Neuronal stem cell (in vitro differentiated cells): Measurements from ENCODE around the gene RAB44.

Experiments used
- DNase-seq: peaks from one replicate; pipeline ENCODE4 v3.0.0-alpha.2; 2013; ENCODE audit warnings: low spot score
- H2AFZ ChIP-seq: one replicate; pipeline ENCODE4 v1.6.1; 2013; ENCODE audit warnings: mild to moderate bottlenecking, low read length, inconsistent platforms
- H2AK5ac ChIP-seq: 2 replicates; pipeline ENCODE4 v1.6.1; 2013; ENCODE audit warnings: low read depth, mild to moderate bottlenecking, inconsistent platforms, low read length, moderate library complexity, mixed read lengths
- H2BK120ac ChIP-seq: 2 replicates; pipeline ENCODE4 v1.6.1; 2013; ENCODE audit warnings: low read depth, mild to moderate bottlenecking, inconsistent platforms, low read length, moderate library complexity, mixed read lengths
- H2BK12ac ChIP-seq: one replicate; pipeline ENCODE4 v1.6.1; 2013; ENCODE audit warnings: low read length, inconsistent platforms
- H2BK15ac ChIP-seq: 2 replicates; pipeline ENCODE4 v1.6.1; 2013; ENCODE audit warnings: mild to moderate bottlenecking, low read length, inconsistent platforms, mixed read lengths
- H2BK5ac ChIP-seq: one replicate; pipeline ENCODE4 v1.6.1; 2013; ENCODE audit warnings: inconsistent platforms, mild to moderate bottlenecking, low read length, moderate library complexity
- H3K14ac ChIP-seq: one replicate; pipeline ENCODE4 v1.6.1; 2013; ENCODE audit warnings: low read length, inconsistent platforms
- H3K18ac ChIP-seq: 2 replicates; pipeline ENCODE4 v1.6.1; 2013; ENCODE audit warnings: low read length, inconsistent platforms
- H3K23ac ChIP-seq: 2 replicates; pipeline ENCODE4 v1.6.1; 2013; ENCODE audit warnings: low read depth, mild to moderate bottlenecking, mixed read lengths, low read length, inconsistent platforms; ENCODE audit not compliant: poor library complexity
- H3K27ac ChIP-seq: replicated peaks from 3 replicates; pipeline ENCODE4 v1.5.1; 2013; ENCODE audit warnings: low read length, inconsistent platforms
- H3K27me3 ChIP-seq, 3 experiments: 2 replicates each; pipeline ENCODE4 v1.6.1; 2013; ENCODE audit warnings: low read length in 3 of 3, mild to moderate bottlenecking in 2 of 3, inconsistent platforms in 1 of 3, low read depth in 1 of 3, mixed read lengths in 1 of 3, moderate library complexity in 1 of 3; ENCODE audit not compliant: control insufficient read depth in 3 of 3, insufficient read depth in 3 of 3
- H3K36me3 ChIP-seq, 2 donors: replicated peaks in 1 of 2; 2 replicates each; pipeline ENCODE4 v1.6.1; 2013; ENCODE audit warnings: low read length in 2 of 2; ENCODE audit not compliant: control insufficient read depth in 2 of 2, insufficient read depth in 2 of 2
- H3K4ac ChIP-seq: 2 replicates; pipeline ENCODE4 v1.6.1; 2013; ENCODE audit warnings: inconsistent platforms, mild to moderate bottlenecking, low read length, moderate library complexity
- H3K4me1 ChIP-seq, 2 donors: 1 replicate in 1 of 2; 2 replicates in 1 of 2; pipeline ENCODE4 v1.6.1; 2013; ENCODE audit warnings: low read length in 2 of 2, low read depth in 1 of 2; ENCODE audit not compliant: control insufficient read depth in 2 of 2, insufficient read depth in 1 of 2
- H3K4me2 ChIP-seq: one replicate; pipeline ENCODE4 v1.6.1; 2013; ENCODE audit warnings: mild to moderate bottlenecking, low read length, inconsistent platforms; ENCODE audit not compliant: insufficient read depth, poor library complexity, severe bottlenecking
- H3K4me3 ChIP-seq, 2 donors: 2 replicates each; pipeline ENCODE4 v1.5.1; 2013; ENCODE audit warnings: low read length in 2 of 2, mild to moderate bottlenecking in 2 of 2, inconsistent platforms in 1 of 2, moderate library complexity in 1 of 2
- H3K79me1 ChIP-seq: one replicate; pipeline ENCODE4 v1.6.1; 2013; ENCODE audit warnings: low read depth, mild to moderate bottlenecking, inconsistent platforms, low read length, moderate library complexity
- H3K9ac ChIP-seq: one replicate; pipeline ENCODE4 v1.6.1; 2013; ENCODE audit warnings: mild to moderate bottlenecking, low read depth, low read length, inconsistent platforms; ENCODE audit not compliant: poor library complexity
- H3K9me3 ChIP-seq, 2 donors: replicated peaks in 1 of 2; 2 replicates each; pipeline versions ENCODE3 to v1.6.1; 2013; ENCODE audit warnings: low read length in 2 of 2, mild to moderate bottlenecking in 2 of 2, inconsistent platforms in 1 of 2, low read depth in 1 of 2, mixed read lengths in 1 of 2, moderate library complexity in 1 of 2; ENCODE audit not compliant: control insufficient read depth in 2 of 2, insufficient read depth in 1 of 2
- H4K8ac ChIP-seq: one replicate; pipeline ENCODE4 v1.6.1; 2013; ENCODE audit warnings: low read depth, mild to moderate bottlenecking, inconsistent platforms, low read length, moderate library complexity
- H4K91ac ChIP-seq: one replicate; pipeline ENCODE4 v1.6.1; 2013; ENCODE audit warnings: low read length, low read depth, mild to moderate bottlenecking, inconsistent platforms; ENCODE audit not compliant: poor library complexity
- WGBS, 2 donors: extraction: QIAGEN DNeasy Blood & Tissue Kit; methylation state at CpG; one replicate each; pipeline ENCODE4 v1.1.7; 2013; ENCODE audit warnings: missing lambda C conversion rate in 2 of 2, mixed read lengths in 1 of 2; ENCODE audit not compliant: insufficient read length in 2 of 2, insufficient replicate concordance in 1 of 2; ENCODE audit errors: extremely low coverage in 2 of 2; 5-methylcytosine and 5-hydroxymethylcytosine counted together

RAB44 gene

DNA sequence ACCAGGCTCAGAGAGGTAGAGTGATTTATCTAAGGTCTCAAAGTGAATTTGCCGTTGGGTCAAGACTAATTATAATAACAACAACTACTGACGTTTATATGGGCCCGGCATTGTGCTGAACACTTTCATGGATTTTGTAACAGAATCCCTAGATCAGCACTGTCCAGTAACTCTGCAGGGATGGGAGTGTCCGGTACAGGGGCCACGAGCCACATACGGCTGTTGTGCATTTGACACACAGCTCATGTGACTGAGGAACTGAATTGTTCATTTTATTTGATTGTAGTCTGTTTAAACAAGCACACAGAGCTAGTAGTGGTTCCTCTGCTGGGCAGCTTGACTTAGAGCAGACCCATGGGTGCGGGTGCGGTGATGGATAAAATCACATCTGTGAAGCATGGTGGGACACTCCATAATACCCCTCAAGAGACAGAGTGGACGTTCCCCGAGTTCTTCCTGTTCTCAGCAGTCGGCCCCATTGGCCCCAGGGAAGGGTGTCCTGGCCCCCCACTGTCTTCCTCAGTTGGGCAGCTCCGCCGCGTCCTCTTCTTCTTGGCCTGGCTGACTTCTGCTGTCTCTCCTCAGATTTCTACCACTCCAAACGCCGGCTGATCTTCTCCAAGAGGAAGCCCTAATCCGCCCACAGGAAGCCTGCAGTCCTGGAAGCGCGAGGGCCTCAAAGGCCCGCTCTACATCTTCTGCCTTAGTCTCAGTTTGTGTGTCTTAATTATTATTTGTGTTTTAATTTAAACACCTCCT, 12.3 kb upstream of the RAB44 start:
- no CpG with 5 or more reads among the region's 20 CpGs for WGBS, 2 donors
- no peak overlapping the region for H2BK5ac ChIP-seq

DNA sequence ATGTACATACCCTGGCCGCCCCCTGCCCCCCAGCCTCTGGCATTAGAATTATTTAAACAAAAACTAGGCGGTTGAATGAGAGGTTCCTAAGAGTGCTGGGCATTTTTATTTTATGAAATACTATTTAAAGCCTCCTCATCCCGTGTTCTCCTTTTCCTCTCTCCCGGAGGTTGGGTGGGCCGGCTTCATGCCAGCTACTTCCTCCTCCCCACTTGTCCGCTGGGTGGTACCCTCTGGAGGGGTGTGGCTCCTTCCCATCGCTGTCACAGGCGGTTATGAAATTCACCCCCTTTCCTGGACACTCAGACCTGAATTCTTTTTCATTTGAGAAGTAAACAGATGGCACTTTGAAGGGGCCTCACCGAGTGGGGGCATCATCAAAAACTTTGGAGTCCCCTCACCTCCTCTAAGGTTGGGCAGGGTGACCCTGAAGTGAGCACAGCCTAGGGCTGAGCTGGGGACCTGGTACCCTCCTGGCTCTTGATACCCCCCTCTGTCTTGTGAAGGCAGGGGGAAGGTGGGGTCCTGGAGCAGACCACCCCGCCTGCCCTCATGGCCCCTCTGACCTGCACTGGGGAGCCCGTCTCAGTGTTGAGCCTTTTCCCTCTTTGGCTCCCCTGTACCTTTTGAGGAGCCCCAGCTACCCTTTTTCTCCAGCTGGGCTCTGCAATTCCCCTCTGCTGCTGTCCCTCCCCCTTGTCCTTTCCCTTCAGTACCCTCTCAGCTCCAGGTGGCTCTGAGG, 11.5 kb upstream of the RAB44 start:
- Histone ChIP-seq H2BK12ac (no peak overlapping the region), H2AK5ac (no peak overlapping the region), H4K91ac (no peak overlapping the region), H3K23ac (no peak overlapping the region), H2BK5ac (no peak overlapping the region), H3K27me3 (no peaks in the 10 kb centered on the region), H3K27ac (no peak overlapping the region), H2BK15ac (no peak overlapping the region), H3K4me2 (no peak overlapping the region), H3K9me3 (peaks cover 1 to 4% of the 10 kb centered on the region in 2 donors), H4K8ac (no peak overlapping the region), H3K14ac (no peak overlapping the region), H3K4me1 (peaks cover 0 to 7% of the 10 kb centered on the region in 2 donors), H3K18ac (no peak overlapping the region), H2BK120ac (no peak overlapping the region), H3K79me1 (peaks cover 11% of the 10 kb centered on the region), H2AFZ (no peak overlapping the region), H3K9ac (no peak overlapping the region), H3K4me3 (peak overlapping the region in 1 of 2 donors; percentile 15), H3K36me3 (peaks cover 29 to 59% of the 10 kb centered on the region in 2 donors), H3K4ac (no peak overlapping the region)
- no CpG with 5 or more reads among the region's 11 CpGs for WGBS, 2 donors
- no peak for DNase-seq

More for the DNA sequence above, 12.3 kb upstream of the RAB44 start:
- H2BK12ac ChIP-seq, result no peak overlapping the region
- H3K23ac ChIP-seq, result no peak overlapping the region
- H2AFZ ChIP-seq, result no peak overlapping the region
- H3K4ac ChIP-seq, result no peak overlapping the region
- no peak for DNase-seq
- H3K79me1 ChIP-seq, result peaks cover 11% of the 10 kb centered on the region
- H3K36me3 ChIP-seq, result peaks cover 29 to 64% of the 10 kb centered on the region in 2 donors
- H2BK120ac ChIP-seq, result no peak overlapping the region
- H2BK15ac ChIP-seq, result no peak overlapping the region
- H3K4me3 ChIP-seq, result no peak overlapping the region
- peaks cover 0 to under 1% (median 0%) of the 10 kb centered on the region in 3 experiments for H3K27me3 ChIP-seq
- no peak overlapping the region for H3K4me2 ChIP-seq
- no peak overlapping the region for H4K8ac ChIP-seq
- no peak overlapping the region for H3K9ac ChIP-seq
- peaks cover 3 to 12% of the 10 kb centered on the region in 2 donors for H3K4me1 ChIP-seq
- no peak overlapping the region for H3K18ac ChIP-seq
- H4K91ac ChIP-seq, result no peak overlapping the region
- no peak overlapping the region for H3K14ac ChIP-seq
- no peak overlapping the region for H2AK5ac ChIP-seq
- peaks cover 0 to 4% of the 10 kb centered on the region in 2 donors for H3K9me3 ChIP-seq
- H3K27ac ChIP-seq, result no peak overlapping the region

DNA sequence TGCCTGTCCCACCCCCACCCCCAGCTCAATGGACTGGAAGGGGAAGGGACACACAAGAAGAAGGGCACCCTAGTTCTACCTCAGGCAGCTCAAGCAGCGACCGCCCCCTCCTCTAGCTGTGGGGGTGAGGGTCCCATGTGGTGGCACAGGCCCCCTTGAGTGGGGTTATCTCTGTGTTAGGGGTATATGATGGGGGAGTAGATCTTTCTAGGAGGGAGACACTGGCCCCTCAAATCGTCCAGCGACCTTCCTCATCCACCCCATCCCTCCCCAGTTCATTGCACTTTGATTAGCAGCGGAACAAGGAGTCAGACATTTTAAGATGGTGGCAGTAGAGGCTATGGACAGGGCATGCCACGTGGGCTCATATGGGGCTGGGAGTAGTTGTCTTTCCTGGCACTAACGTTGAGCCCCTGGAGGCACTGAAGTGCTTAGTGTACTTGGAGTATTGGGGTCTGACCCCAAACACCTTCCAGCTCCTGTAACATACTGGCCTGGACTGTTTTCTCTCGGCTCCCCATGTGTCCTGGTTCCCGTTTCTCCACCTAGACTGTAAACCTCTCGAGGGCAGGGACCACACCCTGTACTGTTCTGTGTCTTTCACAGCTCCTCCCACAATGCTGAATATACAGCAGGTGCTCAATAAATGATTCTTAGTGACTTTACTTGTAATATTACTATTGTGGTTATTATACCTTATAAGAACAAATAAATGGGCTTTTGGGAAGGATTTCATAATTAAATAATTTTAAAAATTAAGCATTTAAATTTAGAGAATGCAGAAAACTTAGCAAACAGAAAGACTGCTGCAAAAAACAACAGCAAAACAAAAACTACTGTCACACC, 10.7 kb upstream of the RAB44 start:
- Histone ChIP-seq H3K14ac (no peak overlapping the region), H3K36me3 (peaks cover 29 to 57% of the 10 kb centered on the region in 2 donors), H3K27ac (no peak overlapping the region), H3K79me1 (peaks cover 11% of the 10 kb centered on the region), H4K8ac (no peak overlapping the region), H3K9ac (no peak overlapping the region), H2BK12ac (no peak overlapping the region), H2AK5ac (no peak overlapping the region), H3K27me3 (no peaks in the 10 kb centered on the region), H3K9me3 (peaks cover 4 to 9% of the 10 kb centered on the region in 2 donors), H3K4me2 (no peak overlapping the region), H3K18ac (no peak overlapping the region), H2BK15ac (no peak overlapping the region), H2AFZ (no peak overlapping the region), H4K91ac (no peak overlapping the region), H3K4me3 (peak overlapping the region in 1 of 2 donors; percentile 15), H2BK5ac (no peak overlapping the region), H3K4ac (no peak overlapping the region), H2BK120ac (no peak overlapping the region), H3K23ac (no peak overlapping the region), H3K4me1 (peaks cover 0 to 5% of the 10 kb centered on the region in 2 donors)
- WGBS, 2 donors, result no CpG with 5 or more reads among the region's 10 CpGs
- DNase-seq, result no peak
